GM19238 (cell line): ENCODE data around the gene SCN8A.

Experiments used
- DNase-seq: peaks from one replicate; pipeline ENCODE4 v3.0.0; 2011; ENCODE audit warnings: low spot score; ENCODE audit not compliant: insufficient read length

Gene SCN8A

GRCh38 chr12:51832354-51833107, 241.5 kb downstream of the SCN8A start:
- DNase-seq, result no peak

GRCh38 chr12:51833448-51834227, 242.6 kb downstream of the SCN8A start:
- no peak for DNase-seq

- DNase-seq, result no peak
Observed at GRCh38 chr12:51834411-51834810, 243.4 kb downstream of the SCN8A start.

- no peak for DNase-seq
Observed at GRCh38 chr12:51836041-51836826, 245.2 kb downstream of the SCN8A start.

- DNase-seq, result no peak
Observed at GRCh38 chr12:51836827-51837173, 245.8 kb downstream of the SCN8A start.

GRCh38 chr12:51837286-51837685, 246.3 kb downstream of the SCN8A start:
- no peak for DNase-seq

GRCh38 chr12:51838036-51838435, 247.0 kb downstream of the SCN8A start:
- DNase-seq, result no peak

- DNase-seq, result no peak
Observed at GRCh38 chr12:51838762-51839161, 247.7 kb downstream of the SCN8A start.

GRCh38 chr12:51839310-51839947, 248.4 kb downstream of the SCN8A start:
- DNase-seq, result no peak

GRCh38 chr12:51840966-51841365, 249.9 kb downstream of the SCN8A start:
- no peak for DNase-seq

- no peak for DNase-seq
Observed at GRCh38 chr12:51841727-51842126, 250.7 kb downstream of the SCN8A start.

GRCh38 chr12:51844854-51845253, 253.8 kb downstream of the SCN8A start:
- DNase-seq, result no peak

GRCh38 chr12:51845482-51845881, 254.4 kb downstream of the SCN8A start:
- no peak for DNase-seq

GRCh38 chr12:51846271-51846691, 255.2 kb downstream of the SCN8A start:
- no peak for DNase-seq

GRCh38 chr12:51846911-51847642, 256.0 kb downstream of the SCN8A start:
- no peak for DNase-seq

GRCh38 chr12:51847643-51848325, 256.8 kb downstream of the SCN8A start:
- DNase-seq, result no peak

- no peak for DNase-seq
Observed at GRCh38 chr12:51848326-51848727, 257.3 kb downstream of the SCN8A start, which contains the start of gene FIGNL2. Gene FIGNL2 (minus strand): TSS chr12:51848718. CDS start chr12:51822413, 26,305 bp downstream.

GRCh38 chr12:51848841-51849735, 258.1 kb downstream of the SCN8A start:
- DNase-seq, result no peak
